NOMO-1 treated with DMSO at 0.1 percent for 48 hours (cell line): ENCODE data around the gene HACD3.
A peak's percentile ranks its signal among the peaks of the same experiment; 100 is the strongest.
"Not testable (repeated sequence)": the region's sequence is repeated elsewhere in the genome, so short reads cannot be mapped to it uniquely, and the experiment has no call there.

Source experiments
- DNase-seq: peaks from one replicate; lab custom pipeline; 2025; ENCODE audit not compliant: unreplicated experiment; lab: John Stamatoyannopoulos, UW

HACD3 gene

DNA sequence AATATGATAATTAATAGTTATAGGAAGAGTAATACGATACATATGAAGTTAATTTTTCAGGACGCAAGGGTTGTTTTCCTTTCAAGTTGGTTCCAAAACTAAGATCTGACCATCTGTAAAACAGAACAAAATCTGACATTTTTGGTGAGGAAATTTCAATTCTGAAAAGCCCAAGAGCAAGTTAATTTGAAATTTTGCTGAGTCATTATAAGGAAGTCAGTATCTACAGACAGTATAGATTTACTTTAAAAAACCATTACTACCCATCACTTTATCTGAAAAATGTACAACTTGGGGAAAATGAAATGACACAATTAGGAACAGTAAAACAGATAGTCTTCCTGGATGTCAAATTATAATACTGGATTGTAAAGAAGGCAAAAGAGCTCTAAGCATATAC is 68.2 kb downstream of the HACD3 start:
- DNase-seq: no peak

DNA sequence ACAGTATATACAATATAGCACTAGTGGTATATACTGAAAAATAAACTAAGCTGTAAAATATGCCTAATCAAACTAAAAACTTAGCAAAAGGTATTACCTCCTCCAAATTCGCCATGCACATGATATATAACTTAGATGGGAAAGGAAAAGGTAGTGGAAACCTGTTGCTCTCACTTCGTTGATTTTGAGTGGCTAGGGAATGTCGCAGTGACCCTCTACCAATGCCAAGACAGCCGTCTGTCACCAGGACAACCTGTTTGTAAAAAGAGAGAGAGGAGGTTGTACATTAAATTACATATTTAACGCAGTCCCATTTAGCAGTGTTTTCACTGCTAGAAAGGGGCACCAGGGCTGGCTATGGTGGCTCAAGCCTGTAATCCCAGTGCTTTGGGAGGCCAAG is 69.4 kb downstream of the HACD3 start:
- DNase-seq: no peak

DNA sequence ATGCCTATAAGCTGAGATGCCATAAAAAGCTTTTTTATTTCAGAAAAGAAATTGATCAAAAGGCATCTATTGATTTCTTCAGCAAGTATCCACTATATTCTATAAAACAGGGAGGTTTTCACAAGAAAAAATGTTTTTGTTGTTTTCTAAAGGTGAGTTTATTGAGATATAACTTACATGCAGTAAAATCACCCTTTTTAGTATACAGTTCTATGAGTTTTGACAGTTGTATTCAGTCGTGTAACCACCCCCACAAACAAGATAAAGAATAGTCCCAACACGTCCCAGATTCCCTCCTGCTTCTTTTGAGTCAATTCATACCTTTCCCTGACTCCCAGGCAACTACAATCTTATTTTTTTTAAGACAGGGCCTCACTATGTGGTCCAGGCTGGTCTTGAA is 72.9 kb downstream of the HACD3 start:
- DNase-seq: no peak

- no peak for DNase-seq
These were observed 73.3 kb downstream of the HACD3 start for GRCh38 chr15:65603559-65603958.

DNA sequence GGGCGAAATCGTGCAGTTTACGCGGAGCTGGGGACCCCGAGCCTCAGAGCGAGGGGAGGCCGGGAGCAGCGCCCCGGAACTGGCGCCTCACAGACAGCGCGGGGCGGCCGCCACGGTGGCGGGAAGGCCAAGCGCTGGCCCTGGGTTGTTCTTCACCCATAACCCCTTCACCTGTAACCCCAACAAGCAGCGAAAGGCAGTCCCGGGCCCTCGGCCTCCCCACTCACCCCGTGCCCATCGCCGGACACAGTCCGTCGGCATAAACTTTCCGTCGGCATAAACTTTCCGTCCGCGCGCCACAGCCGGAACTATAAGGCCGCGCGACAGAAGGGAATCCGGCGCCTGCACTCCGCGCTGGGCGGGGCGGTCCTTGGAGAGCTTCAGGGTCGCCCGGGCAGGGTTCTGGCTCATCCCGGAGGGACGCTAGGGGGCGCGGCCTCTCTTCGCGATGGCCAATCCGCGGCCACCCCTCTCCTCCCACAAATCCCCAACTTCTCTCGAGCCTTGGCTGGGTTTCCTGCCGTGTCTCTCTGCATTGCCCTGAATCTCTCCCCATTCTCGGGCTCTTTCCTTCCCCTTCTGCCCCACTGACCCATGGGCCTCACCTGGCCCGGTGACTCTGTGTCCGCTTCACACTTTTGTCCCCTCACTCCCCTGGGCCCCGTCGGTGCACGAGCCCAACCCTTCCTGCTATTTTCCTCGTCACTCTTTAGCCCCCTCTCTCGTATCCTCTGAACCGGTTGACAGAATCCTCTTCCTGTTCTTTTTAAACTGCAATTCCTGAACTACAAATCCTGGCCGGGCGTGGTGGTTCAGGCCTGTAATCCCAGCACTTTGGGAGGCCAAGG is 80.8 kb downstream of the HACD3 start, which contains the start of gene INTS14:
Gene INTS14, minus strand, starts transcription at position 261 of the 848 bp plus-strand sequence. CDS start 3,751 bp downstream, outside the sequence.
- DNase-seq: peak; percentile 96

GRCh38 chr15:65611888-65612615 is 81.8 kb downstream of the HACD3 start:
- DNase-seq: no peak

DNA sequence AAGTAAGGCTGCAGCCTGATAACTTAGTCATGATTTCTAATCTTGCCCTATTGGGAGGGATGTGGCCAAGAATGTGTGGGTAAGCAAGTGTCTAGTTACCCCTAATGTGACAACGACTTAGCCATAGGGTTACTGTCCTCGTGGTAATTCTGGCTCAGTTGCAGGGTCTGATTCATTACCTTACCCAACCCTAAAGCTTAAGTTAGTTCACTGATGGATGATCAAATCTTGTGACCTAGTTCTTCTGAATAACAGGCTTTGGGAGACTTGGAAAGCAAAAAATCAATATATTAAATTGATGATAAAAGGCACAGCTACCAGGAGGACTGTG is 82.3 kb downstream of the HACD3 start:
- DNase-seq: no peak

GRCh38 chr15:65612949-65613744 is 82.9 kb downstream of the HACD3 start:
- no peak for DNase-seq

- not testable (repeated sequence) for DNase-seq
These were observed 85.6 kb downstream of the HACD3 start for GRCh38 chr15:65615887-65616286.

GRCh38 chr15:65618560-65619109 is 88.4 kb downstream of the HACD3 start:
- DNase-seq: no peak

DNA sequence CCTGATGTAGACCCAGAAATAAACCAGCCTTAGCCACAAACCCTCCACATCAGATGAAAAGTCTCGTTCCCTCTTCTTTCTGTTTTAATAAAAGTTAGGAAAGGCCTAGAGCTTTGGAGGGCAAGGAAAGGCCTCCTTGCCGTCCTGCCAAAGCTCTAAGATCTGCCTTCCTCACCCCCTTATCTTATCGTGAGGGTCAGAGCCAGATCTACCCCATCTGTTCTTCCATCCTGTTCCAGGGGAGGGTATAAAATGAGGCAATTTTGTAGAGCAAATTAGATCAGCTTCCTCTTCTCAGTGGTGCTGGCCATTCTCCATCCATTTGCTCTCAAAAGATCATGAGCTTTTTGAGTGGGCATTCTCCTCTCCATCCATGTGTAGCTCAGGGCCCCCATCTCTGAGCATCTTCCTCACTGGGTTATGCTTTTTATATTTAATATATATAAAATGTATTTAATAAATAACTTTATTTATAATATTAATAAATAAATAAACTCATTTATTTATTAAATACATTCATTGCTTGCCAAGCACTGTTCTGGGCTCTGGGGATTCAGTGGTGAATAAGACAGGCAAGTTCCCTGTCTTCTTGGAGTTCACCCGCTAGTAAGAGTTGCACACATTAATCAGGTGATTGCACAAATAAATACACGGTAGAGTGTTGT is 89.5 kb downstream of the HACD3 start:
- DNase-seq: no peak

GRCh38 chr15:65620833-65621232 is 90.6 kb downstream of the HACD3 start:
- DNase-seq: no peak

DNA sequence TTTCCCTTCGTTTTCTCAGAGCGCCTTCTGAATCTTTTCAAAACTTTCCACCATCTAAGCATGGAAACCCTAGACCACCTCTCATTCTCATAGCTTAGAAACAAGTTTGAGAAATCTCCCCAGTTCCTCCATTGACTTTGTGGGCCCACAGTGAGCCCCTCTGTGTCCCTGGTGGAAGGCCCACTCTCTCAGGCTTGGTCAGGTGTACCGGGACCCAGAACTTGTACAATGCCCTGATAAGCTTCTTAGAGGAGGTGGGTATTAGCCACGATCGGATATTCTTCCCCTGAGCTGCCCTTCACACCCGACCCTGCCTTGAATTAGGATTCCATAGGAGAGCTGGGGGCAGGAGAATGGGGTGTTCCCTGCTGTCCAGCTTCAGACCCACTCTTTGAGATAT is 91.4 kb downstream of the HACD3 start, which contains the start of gene SLC24A1:
Gene SLC24A1, plus strand, starts transcription at position 301 of the 400 bp plus-strand sequence. CDS start 2,143 bp downstream, outside the sequence.
- DNase-seq: no peak

DNA sequence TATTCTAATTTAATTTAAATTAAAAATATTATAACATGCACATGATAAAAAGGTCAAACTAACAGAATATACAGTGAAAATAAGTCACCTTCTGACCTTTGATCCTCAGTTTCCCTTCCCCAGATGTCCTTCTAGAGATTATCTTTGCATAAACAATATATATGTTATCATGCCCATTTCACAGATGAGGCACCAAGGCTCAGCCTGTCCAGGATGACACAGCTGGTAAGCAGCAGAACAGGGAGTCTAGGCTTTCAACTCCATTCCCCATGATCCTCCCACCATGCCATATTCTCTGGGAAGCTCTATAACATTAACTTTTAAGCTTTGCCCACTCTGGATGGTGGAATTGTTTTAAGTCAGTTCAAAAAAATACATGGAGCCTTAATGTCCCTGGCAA is 92.8 kb downstream of the HACD3 start:
- DNase-seq: no peak

DNA sequence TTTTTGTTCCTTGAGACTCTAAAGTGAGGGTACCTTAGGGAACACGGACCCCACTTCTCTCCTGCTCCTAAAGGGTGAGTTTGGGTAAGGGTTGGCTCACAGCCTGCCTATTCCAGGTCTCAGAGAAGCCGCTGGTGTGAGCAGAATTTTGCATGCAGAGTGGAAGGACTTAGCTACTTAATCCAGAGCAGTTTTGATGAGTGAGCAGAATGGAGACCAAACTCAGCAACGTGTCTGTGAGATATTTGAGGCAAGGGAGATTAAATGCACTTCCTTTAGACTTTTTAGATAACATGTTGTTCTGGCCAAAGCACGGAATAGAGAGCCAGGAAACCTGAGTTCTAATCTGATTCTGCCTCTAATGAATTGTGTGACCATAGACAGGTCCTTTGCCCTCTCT is 96.6 kb downstream of the HACD3 start:
- no peak for DNase-seq
